Measurements from ENCODE around the gene RNF14. TPM values are rescaled to one million over a fixed set of nuclear protein-coding genes. Genes with fewer than 3 reads are reported as not detected.
A peak's percentile ranks its signal among the peaks of the same experiment; 100 is the strongest.

Gene RNF14
- total and polyA plus RNA-seq, 9 of the 15 experiments (the other 6 are each of a cell fraction or from before 2014, with no cell fraction given): 36.3 to 140 (median 75.1) TPM

DNA sequence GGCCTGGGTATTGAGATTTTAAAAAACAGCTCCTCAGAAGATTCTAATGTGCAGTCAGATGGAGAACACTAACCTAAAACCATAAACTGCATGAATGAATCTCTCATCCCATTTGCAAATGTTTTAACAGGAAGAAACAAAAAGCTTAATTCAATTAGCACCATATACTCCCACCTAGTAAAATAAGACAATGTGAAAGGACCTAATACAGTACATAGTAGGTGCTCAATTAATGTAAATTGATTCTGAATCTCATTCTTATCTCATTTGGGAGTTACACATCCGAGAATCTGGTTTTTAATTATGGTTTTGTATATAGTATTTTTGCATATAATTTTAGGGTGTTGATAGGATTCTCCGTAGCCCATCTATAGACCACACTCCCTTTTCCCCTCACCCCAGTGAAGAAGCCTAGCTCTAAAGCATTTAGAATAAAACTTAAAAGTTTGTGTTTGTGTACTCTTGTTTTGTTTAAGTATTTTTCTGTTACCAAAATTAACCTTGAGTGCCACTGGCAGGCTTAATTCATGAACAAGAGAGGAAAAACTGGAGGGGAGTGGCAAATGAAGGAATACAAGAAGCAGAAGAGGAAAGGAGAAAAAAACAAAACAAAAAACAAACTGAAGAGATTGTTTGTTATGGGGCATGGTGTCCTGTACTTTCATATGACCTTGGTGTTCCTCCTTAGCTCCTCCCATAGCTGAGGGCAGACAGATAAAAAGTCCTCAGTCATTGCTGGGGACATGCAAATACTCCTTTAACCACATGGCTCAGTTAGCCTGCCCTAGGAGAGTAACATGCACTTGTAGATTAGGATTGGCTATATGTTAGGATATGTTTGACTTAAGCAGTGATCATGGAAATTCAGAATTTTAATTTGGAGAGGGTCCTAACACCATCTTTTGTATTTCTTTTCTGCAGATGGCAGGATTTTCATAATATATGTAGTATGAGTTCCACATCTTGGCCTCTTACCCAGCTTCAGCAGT is 1.2 kb downstream of the RNF14 start (continued):
- TF ChIP-seq TEAD4 (IDR thresholded peaks at IDR 0.05; ENCODE audit: low read length) (peak; percentile 72), TEAD4 (CRISPR knock-in tag; IDR thresholded peaks at IDR 0.05; ENCODE audit: borderline replicate concordance) (no peak), ATF1 (CRISPR knock-in tag; IDR thresholded peaks at IDR 0.05) (no peak), ATF1 (tag; IDR thresholded peaks at IDR 0.05) (peak; percentile 16; the same call in 1 of the 2 replicates), YBX1 (IDR thresholded peaks at IDR 0.05) (no peak), SP2 (IDR thresholded peaks at IDR 0.05; ENCODE audit: extremely low read depth, low read depth, low read length, poor library complexity, severe bottlenecking) (no peak), ZFP30 (CRISPR knock-in tag; IDR thresholded peaks at IDR 0.05; ENCODE audit: borderline replicate concordance) (no peak), ATF7 (IDR thresholded peaks at IDR 0.05) (no peak), ZNF41 (CRISPR knock-in tag; conservative IDR thresholded peaks at IDR 0.05) (no peak), KHSRP (IDR thresholded peaks at IDR 0.05) (no peak), HNRNPK (IDR thresholded peaks at IDR 0.05; ENCODE audit: low read depth, low read length, poor library complexity, severe bottlenecking) (no peak), TCF15 (CRISPR knock-in tag; IDR thresholded peaks at IDR 0.05) (no peak), SMAD2 (IDR thresholded peaks at IDR 0.05; ENCODE audit: low read depth, low read length) (no peak), NKRF (IDR thresholded peaks at IDR 0.05; ENCODE audit: borderline replicate concordance) (no peak; the same call in 1 of the 2 replicates), FOXM1 (IDR thresholded peaks at IDR 0.05; ENCODE audit: low read depth) (no peak), FOXM1 (CRISPR knock-in tag; IDR thresholded peaks at IDR 0.05; ENCODE audit: low read depth) (no peak)
- TF ChIP-seq, protein P1, sequence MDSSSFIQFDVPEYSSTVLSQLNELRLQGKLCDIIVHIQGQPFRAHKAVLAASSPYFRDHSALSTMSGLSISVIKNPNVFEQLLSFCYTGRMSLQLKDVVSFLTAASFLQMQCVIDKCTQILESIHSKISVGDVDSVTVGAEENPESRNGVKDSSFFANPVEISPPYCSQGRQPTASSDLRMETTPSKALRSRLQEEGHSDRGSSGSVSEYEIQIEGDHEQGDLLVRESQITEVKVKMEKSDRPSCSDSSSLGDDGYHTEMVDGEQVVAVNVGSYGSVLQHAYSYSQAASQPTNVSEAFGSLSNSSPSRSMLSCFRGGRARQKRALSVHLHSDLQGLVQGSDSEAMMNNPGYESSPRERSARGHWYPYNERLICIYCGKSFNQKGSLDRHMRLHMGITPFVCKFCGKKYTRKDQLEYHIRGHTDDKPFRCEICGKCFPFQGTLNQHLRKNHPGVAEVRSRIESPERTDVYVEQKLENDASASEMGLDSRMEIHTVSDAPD (CRISPR knock-in tag; IDR thresholded peaks at IDR 0.05): no peak
- TF ChIP-seq, protein P2, sequence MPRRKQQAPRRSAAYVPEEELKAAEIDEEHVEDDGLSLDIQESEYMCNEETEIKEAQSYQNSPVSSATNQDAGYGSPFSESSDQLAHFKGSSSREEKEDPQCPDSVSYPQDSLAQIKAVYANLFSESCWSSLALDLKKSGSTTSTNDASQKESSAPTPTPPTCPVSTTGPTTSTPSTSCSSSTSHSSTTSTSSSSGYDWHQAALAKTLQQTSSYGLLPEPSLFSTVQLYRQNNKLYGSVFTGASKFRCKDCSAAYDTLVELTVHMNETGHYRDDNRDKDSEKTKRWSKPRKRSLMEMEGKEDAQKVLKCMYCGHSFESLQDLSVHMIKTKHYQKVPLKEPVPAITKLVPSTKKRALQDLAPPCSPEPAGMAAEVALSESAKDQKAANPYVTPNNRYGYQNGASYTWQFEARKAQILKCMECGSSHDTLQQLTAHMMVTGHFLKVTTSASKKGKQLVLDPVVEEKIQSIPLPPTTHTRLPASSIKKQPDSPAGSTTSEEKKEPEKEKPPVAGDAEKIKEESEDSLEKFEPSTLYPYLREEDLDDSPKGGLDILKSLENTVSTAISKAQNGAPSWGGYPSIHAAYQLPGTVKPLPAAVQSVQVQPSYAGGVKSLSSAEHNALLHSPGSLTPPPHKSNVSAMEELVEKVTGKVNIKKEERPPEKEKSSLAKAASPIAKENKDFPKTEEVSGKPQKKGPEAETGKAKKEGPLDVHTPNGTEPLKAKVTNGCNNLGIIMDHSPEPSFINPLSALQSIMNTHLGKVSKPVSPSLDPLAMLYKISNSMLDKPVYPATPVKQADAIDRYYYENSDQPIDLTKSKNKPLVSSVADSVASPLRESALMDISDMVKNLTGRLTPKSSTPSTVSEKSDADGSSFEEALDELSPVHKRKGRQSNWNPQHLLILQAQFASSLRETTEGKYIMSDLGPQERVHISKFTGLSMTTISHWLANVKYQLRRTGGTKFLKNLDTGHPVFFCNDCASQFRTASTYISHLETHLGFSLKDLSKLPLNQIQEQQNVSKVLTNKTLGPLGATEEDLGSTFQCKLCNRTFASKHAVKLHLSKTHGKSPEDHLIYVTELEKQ (CRISPR knock-in tag; IDR thresholded peaks at IDR 0.05): no peak
- TF ChIP-seq, protein P3, sequence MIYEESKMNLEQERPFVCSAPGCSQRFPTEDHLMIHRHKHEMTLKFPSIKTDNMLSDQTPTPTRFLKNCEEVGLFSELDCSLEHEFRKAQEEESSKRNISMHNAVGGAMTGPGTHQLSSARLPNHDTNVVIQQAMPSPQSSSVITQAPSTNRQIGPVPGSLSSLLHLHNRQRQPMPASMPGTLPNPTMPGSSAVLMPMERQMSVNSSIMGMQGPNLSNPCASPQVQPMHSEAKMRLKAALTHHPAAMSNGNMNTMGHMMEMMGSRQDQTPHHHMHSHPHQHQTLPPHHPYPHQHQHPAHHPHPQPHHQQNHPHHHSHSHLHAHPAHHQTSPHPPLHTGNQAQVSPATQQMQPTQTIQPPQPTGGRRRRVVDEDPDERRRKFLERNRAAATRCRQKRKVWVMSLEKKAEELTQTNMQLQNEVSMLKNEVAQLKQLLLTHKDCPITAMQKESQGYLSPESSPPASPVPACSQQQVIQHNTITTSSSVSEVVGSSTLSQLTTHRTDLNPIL (CRISPR knock-in tag; IDR thresholded peaks at IDR 0.05): no peak

All from K562 (cell line).